Neuronal stem cell (in vitro differentiated cells): ENCODE data around the gene GAK.

Experiments
- DNase-seq: peaks from one replicate; pipeline ENCODE4 v3.0.0-alpha.2; 2013; ENCODE audit warnings: low spot score
- H2AFZ ChIP-seq: one replicate; pipeline ENCODE4 v1.6.1; 2013; ENCODE audit warnings: mild to moderate bottlenecking, low read length, inconsistent platforms
- H2AK5ac ChIP-seq: 2 replicates; pipeline ENCODE4 v1.6.1; 2013; ENCODE audit warnings: low read depth, mild to moderate bottlenecking, inconsistent platforms, low read length, moderate library complexity, mixed read lengths
- H2BK120ac ChIP-seq: 2 replicates; pipeline ENCODE4 v1.6.1; 2013; ENCODE audit warnings: low read depth, mild to moderate bottlenecking, inconsistent platforms, low read length, moderate library complexity, mixed read lengths
- H2BK12ac ChIP-seq: one replicate; pipeline ENCODE4 v1.6.1; 2013; ENCODE audit warnings: low read length, inconsistent platforms
- H2BK15ac ChIP-seq: 2 replicates; pipeline ENCODE4 v1.6.1; 2013; ENCODE audit warnings: mild to moderate bottlenecking, low read length, inconsistent platforms, mixed read lengths
- H2BK5ac ChIP-seq: one replicate; pipeline ENCODE4 v1.6.1; 2013; ENCODE audit warnings: inconsistent platforms, mild to moderate bottlenecking, low read length, moderate library complexity
- H3K14ac ChIP-seq: one replicate; pipeline ENCODE4 v1.6.1; 2013; ENCODE audit warnings: low read length, inconsistent platforms
- H3K18ac ChIP-seq: 2 replicates; pipeline ENCODE4 v1.6.1; 2013; ENCODE audit warnings: low read length, inconsistent platforms
- H3K23ac ChIP-seq: 2 replicates; pipeline ENCODE4 v1.6.1; 2013; ENCODE audit warnings: low read depth, mild to moderate bottlenecking, mixed read lengths, low read length, inconsistent platforms; ENCODE audit not compliant: poor library complexity
- H3K27ac ChIP-seq: replicated peaks from 3 replicates; pipeline ENCODE4 v1.5.1; 2013; ENCODE audit warnings: low read length, inconsistent platforms
- H3K27me3 ChIP-seq, 3 experiments: 2 replicates each; pipeline ENCODE4 v1.6.1; 2013; ENCODE audit warnings: low read length in 3 of 3, mild to moderate bottlenecking in 2 of 3, inconsistent platforms in 1 of 3, low read depth in 1 of 3, mixed read lengths in 1 of 3, moderate library complexity in 1 of 3; ENCODE audit not compliant: control insufficient read depth in 3 of 3, insufficient read depth in 3 of 3
- H3K36me3 ChIP-seq, 2 donors: replicated peaks in 1 of 2; 2 replicates each; pipeline ENCODE4 v1.6.1; 2013; ENCODE audit warnings: low read length in 2 of 2; ENCODE audit not compliant: control insufficient read depth in 2 of 2, insufficient read depth in 2 of 2
- H3K4ac ChIP-seq: 2 replicates; pipeline ENCODE4 v1.6.1; 2013; ENCODE audit warnings: inconsistent platforms, mild to moderate bottlenecking, low read length, moderate library complexity
- H3K4me1 ChIP-seq, 2 donors: 1 replicate in 1 of 2; 2 replicates in 1 of 2; pipeline ENCODE4 v1.6.1; 2013; ENCODE audit warnings: low read length in 2 of 2, low read depth in 1 of 2; ENCODE audit not compliant: control insufficient read depth in 2 of 2, insufficient read depth in 1 of 2
- H3K4me2 ChIP-seq: one replicate; pipeline ENCODE4 v1.6.1; 2013; ENCODE audit warnings: mild to moderate bottlenecking, low read length, inconsistent platforms; ENCODE audit not compliant: insufficient read depth, poor library complexity, severe bottlenecking
- H3K4me3 ChIP-seq, 2 donors: 2 replicates each; pipeline ENCODE4 v1.5.1; 2013; ENCODE audit warnings: low read length in 2 of 2, mild to moderate bottlenecking in 2 of 2, inconsistent platforms in 1 of 2, moderate library complexity in 1 of 2
- H3K79me1 ChIP-seq: one replicate; pipeline ENCODE4 v1.6.1; 2013; ENCODE audit warnings: low read depth, mild to moderate bottlenecking, inconsistent platforms, low read length, moderate library complexity
- H3K9ac ChIP-seq: one replicate; pipeline ENCODE4 v1.6.1; 2013; ENCODE audit warnings: mild to moderate bottlenecking, low read depth, low read length, inconsistent platforms; ENCODE audit not compliant: poor library complexity
- H3K9me3 ChIP-seq, 2 donors: replicated peaks in 1 of 2; 2 replicates each; pipeline versions ENCODE3 to v1.6.1; 2013; ENCODE audit warnings: low read length in 2 of 2, mild to moderate bottlenecking in 2 of 2, inconsistent platforms in 1 of 2, low read depth in 1 of 2, mixed read lengths in 1 of 2, moderate library complexity in 1 of 2; ENCODE audit not compliant: control insufficient read depth in 2 of 2, insufficient read depth in 1 of 2
- H4K8ac ChIP-seq: one replicate; pipeline ENCODE4 v1.6.1; 2013; ENCODE audit warnings: low read depth, mild to moderate bottlenecking, inconsistent platforms, low read length, moderate library complexity
- H4K91ac ChIP-seq: one replicate; pipeline ENCODE4 v1.6.1; 2013; ENCODE audit warnings: low read length, low read depth, mild to moderate bottlenecking, inconsistent platforms; ENCODE audit not compliant: poor library complexity
- WGBS, 2 donors: extraction: QIAGEN DNeasy Blood & Tissue Kit; methylation state at CpG; one replicate each; pipeline ENCODE4 v1.1.7; 2013; ENCODE audit warnings: missing lambda C conversion rate in 2 of 2, mixed read lengths in 1 of 2; ENCODE audit not compliant: insufficient read length in 2 of 2, insufficient replicate concordance in 1 of 2; ENCODE audit errors: extremely low coverage in 2 of 2; 5-methylcytosine and 5-hydroxymethylcytosine counted together

Gene GAK

DNA sequence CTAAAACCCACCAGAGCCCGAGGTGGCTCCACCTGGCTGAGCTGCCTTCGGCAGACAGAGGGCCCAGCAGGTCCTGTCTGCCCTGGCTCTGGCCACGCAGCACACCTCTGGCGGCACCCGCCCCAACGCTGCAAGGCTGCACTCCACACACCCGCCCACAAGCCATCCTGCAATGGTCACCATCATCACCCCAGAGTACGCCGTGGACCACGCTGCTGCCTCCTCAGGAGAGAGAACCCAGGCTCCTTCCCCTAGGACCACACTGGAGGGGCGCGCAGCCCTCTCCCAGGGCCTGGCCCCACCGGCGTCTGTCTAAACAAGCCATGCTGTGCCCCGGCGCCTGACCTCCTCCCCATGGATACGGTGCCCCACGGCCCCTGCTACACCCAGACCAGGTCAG is 66.5 kb downstream of the GAK start:
- Histone ChIP-seq H2BK15ac (no peak overlapping the region), H3K4me2 (no peak overlapping the region), H2AK5ac (no peak overlapping the region), H2BK12ac (no peak overlapping the region), H3K4me3 (no peak overlapping the region), H3K27me3 (peaks cover 0 to 1% (median 0%) of the 10 kb centered on the region in 3 experiments), H2AFZ (no peak overlapping the region), H3K27ac (no peak overlapping the region), H3K14ac (no peak overlapping the region), H3K79me1 (peaks cover 5% of the 10 kb centered on the region), H3K18ac (no peak overlapping the region), H3K36me3 (peaks cover 44 to 87% of the 10 kb centered on the region in 2 donors), H3K9me3 (peaks cover 0 to 8% of the 10 kb centered on the region in 2 donors), H2BK5ac (no peak overlapping the region), H4K8ac (no peak overlapping the region), H4K91ac (no peak overlapping the region), H3K23ac (no peak overlapping the region), H3K4me1 (no peaks in the 10 kb centered on the region), H3K9ac (no peak overlapping the region), H2BK120ac (no peak overlapping the region), H3K4ac (no peak overlapping the region)
- no peak for DNase-seq
- WGBS, 2 donors = no CpG with 5 or more reads among the region's 18 CpGs

GRCh38 chr4:865121-865465 is 67.0 kb downstream of the GAK start:
- peak overlapping the region in 1 of 2 donors; percentile 65 for H3K4me3 ChIP-seq
- no peak overlapping the region for H4K91ac ChIP-seq
- H2AK5ac ChIP-seq = no peak overlapping the region
- H2BK12ac ChIP-seq = no peak overlapping the region
- H3K27ac ChIP-seq = no peak overlapping the region
- H4K8ac ChIP-seq = no peak overlapping the region
- H3K18ac ChIP-seq = no peak overlapping the region
- no peak overlapping the region for H2BK15ac ChIP-seq
- WGBS, 2 donors = no CpG with 5 or more reads among the region's 11 CpGs
- DNase-seq = no peak
- H3K4me1 ChIP-seq = no peaks in the 10 kb centered on the region
- H2BK5ac ChIP-seq = no peak overlapping the region
- no peak overlapping the region for H3K4me2 ChIP-seq
- H3K27me3 ChIP-seq = peaks cover 0 to 1% (median 0%) of the 10 kb centered on the region in 3 experiments
- peak overlapping the region; percentile 3 for H3K23ac ChIP-seq
- no peak overlapping the region for H3K14ac ChIP-seq
- H3K36me3 ChIP-seq = peaks cover 41 to 87% of the 10 kb centered on the region in 2 donors
- H3K79me1 ChIP-seq = peaks cover 5% of the 10 kb centered on the region
- no peak overlapping the region for H3K9ac ChIP-seq
- no peak overlapping the region for H2BK120ac ChIP-seq
- H3K4ac ChIP-seq = no peak overlapping the region
- no peak overlapping the region for H2AFZ ChIP-seq
- peaks cover 0 to 8% of the 10 kb centered on the region in 2 donors for H3K9me3 ChIP-seq

DNA sequence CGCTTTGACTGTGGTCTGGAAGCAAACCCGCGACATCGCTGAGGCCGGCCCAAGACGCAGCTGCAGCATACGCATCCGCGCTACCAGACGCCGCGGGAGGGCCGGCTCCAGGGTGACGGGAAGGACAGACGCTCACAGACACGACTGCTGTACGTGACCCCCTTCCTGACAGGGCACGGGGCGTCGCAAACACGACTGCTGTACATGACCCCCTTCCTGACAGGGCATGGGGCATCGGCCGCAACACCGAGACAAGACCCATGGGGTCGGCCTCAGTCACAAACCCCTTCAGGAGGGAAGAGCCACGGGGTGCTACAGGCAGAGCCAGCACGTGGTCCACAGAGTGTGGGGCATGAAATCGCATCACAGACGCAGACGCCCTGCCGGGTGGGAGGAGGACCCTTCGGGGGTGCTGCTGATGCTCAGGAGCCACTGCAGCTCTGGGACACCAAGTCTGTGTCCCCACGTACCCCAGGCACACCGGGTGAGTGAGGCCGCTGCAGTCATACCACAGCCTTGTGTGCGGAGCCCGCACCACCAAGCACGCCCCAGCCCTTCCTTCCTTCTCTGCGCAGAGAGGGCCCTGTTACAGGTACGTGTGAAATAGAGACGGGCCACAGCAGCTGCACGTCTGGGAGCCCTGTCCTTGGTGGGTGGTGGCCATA is 67.5 kb downstream of the GAK start:
- no peak overlapping the region for H2AFZ ChIP-seq
- no peak overlapping the region for H3K14ac ChIP-seq
- peaks cover 0 to 1% (median 0%) of the 10 kb centered on the region in 3 experiments for H3K27me3 ChIP-seq
- H3K4ac ChIP-seq = no peak overlapping the region
- H3K79me1 ChIP-seq = peaks cover 5% of the 10 kb centered on the region
- H3K4me3 ChIP-seq = peak overlapping the region in 1 of 2 donors; percentile 65
- no CpG with 5 or more reads among the region's 42 CpGs for WGBS, 2 donors
- H3K4me1 ChIP-seq = no peaks in the 10 kb centered on the region
- H4K8ac ChIP-seq = no peak overlapping the region
- DNase-seq = no peak
- H3K36me3 ChIP-seq = peaks cover 38 to 86% of the 10 kb centered on the region in 2 donors
- H3K27ac ChIP-seq = no peak overlapping the region
- H3K4me2 ChIP-seq = no peak overlapping the region
- no peak overlapping the region for H2AK5ac ChIP-seq
- peak overlapping the region; percentile 44 for H3K9ac ChIP-seq
- H3K23ac ChIP-seq = peak overlapping the region; percentile 3
- H3K18ac ChIP-seq = no peak overlapping the region
- H3K9me3 ChIP-seq = peaks cover 0 to 5% of the 10 kb centered on the region in 2 donors
- H4K91ac ChIP-seq = no peak overlapping the region
- H2BK5ac ChIP-seq = no peak overlapping the region
- no peak overlapping the region for H2BK12ac ChIP-seq
- no peak overlapping the region for H2BK120ac ChIP-seq
- H2BK15ac ChIP-seq = no peak overlapping the region

DNA sequence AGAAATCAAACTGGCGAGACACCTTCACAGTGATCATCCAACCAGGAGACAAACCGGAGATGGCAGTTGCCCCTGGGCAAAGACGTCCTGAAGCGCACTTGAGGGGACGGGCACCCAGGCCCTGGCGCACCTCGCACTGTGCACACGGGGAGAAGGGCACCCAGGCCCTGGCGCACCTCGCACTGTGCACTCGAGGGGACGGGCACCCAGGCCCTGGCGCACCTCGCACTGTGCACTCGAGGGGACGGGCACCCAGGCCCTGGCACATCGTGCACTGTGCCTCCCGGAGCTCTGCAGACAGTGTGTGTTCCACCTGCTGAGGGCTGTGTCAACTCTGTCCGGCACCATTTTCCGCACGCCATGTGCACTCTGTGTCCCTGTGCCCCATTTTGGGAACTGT is 71.6 kb downstream of the GAK start:
- no peak overlapping the region for H2BK5ac ChIP-seq
- peaks cover 30 to 95% of the 10 kb centered on the region in 2 donors for H3K36me3 ChIP-seq
- H2BK15ac ChIP-seq = no peak overlapping the region

More for the DNA sequence above, 71.6 kb downstream of the GAK start:
- Histone ChIP-seq H4K91ac (no peak overlapping the region), H3K27ac (no peak overlapping the region), H3K14ac (no peak overlapping the region), H3K79me1 (peaks cover 2% of the 10 kb centered on the region), H3K4me2 (no peak overlapping the region), H3K27me3 (no peaks in the 10 kb centered on the region), H3K18ac (no peak overlapping the region), H3K9me3 (no peaks in the 10 kb centered on the region), H4K8ac (no peak overlapping the region), H3K9ac (no peak overlapping the region), H3K4me1 (no peaks in the 10 kb centered on the region), H3K4me3 (no peak overlapping the region), H2BK12ac (no peak overlapping the region), H3K4ac (no peak overlapping the region), H2AK5ac (no peak overlapping the region), H2AFZ (no peak overlapping the region), H2BK120ac (no peak overlapping the region), H3K23ac (no peak overlapping the region)
- WGBS, 2 donors = no CpG with 5 or more reads among the region's 21 CpGs
- no peak for DNase-seq
